GM18907 (cell line): Measurements from ENCODE around the gene SLC24A3.

Source experiments
- ATAC-seq: cut with Tn5 transposase; IDR thresholded peaks from one replicate; pipeline ENCODE4 v1.9.1; 2021; ENCODE audit warnings: mild to moderate bottlenecking, moderate library complexity; ENCODE audit not compliant: unreplicated experiment

The SLC24A3 gene

GRCh38 chr20:19725814-19726525, 513.5 kb downstream of the SLC24A3 start:
- no peak for ATAC-seq

GRCh38 chr20:19727251-19727847, 514.9 kb downstream of the SLC24A3 start:
- no peak for ATAC-seq

- ATAC-seq = no peak
Measured at GRCh38 chr20:19729672-19730071, 517.2 kb downstream of the SLC24A3 start.

- no peak for ATAC-seq
Measured at GRCh38 chr20:19730706-19731105, 518.3 kb downstream of the SLC24A3 start.

GRCh38 chr20:19734811-19735210, 522.4 kb downstream of the SLC24A3 start:
- ATAC-seq = no peak

GRCh38 chr20:19735446-19735845, 523.0 kb downstream of the SLC24A3 start:
- peak; percentile 66 for ATAC-seq

- ATAC-seq = peak; percentile 67
Measured at GRCh38 chr20:19737025-19737424, 524.6 kb downstream of the SLC24A3 start.

- ATAC-seq = no peak
Measured at GRCh38 chr20:19738951-19739350, 526.5 kb downstream of the SLC24A3 start.

- ATAC-seq = no peak
Measured at GRCh38 chr20:19739351-19739750, 526.9 kb downstream of the SLC24A3 start.

GRCh38 chr20:19740512-19740911, 528.1 kb downstream of the SLC24A3 start:
- ATAC-seq = no peak

GRCh38 chr20:19741924-19742323, 529.5 kb downstream of the SLC24A3 start:
- no peak for ATAC-seq

- no peak for ATAC-seq
Measured at GRCh38 chr20:19742974-19743639, 530.7 kb downstream of the SLC24A3 start.

GRCh38 chr20:19743640-19743995, 531.2 kb downstream of the SLC24A3 start:
- ATAC-seq = no peak

GRCh38 chr20:19745106-19745505, 532.7 kb downstream of the SLC24A3 start:
- ATAC-seq = no peak

GRCh38 chr20:19745584-19745983, 533.1 kb downstream of the SLC24A3 start:
- no peak for ATAC-seq

- ATAC-seq = no peak
Measured at GRCh38 chr20:19746396-19746795, 534.0 kb downstream of the SLC24A3 start.

GRCh38 chr20:19747903-19748302, 535.5 kb downstream of the SLC24A3 start:
- no peak for ATAC-seq

GRCh38 chr20:19748681-19749080, 536.2 kb downstream of the SLC24A3 start:
- ATAC-seq = no peak

- no peak for ATAC-seq
Measured at GRCh38 chr20:19749618-19750071, 537.2 kb downstream of the SLC24A3 start.

- ATAC-seq = no peak
Measured at GRCh38 chr20:19750101-19750606, 537.7 kb downstream of the SLC24A3 start.

GRCh38 chr20:19750907-19751636, 538.6 kb downstream of the SLC24A3 start:
- no peak for ATAC-seq
